Kidney epithelial cell (primary cell): Measurements from ENCODE around the gene BAIAP2L2. TPM values are rescaled to one million over a fixed set of nuclear protein-coding genes. Genes with fewer than 3 reads are reported as not detected.
"Not testable (repeated sequence)": the region's sequence is repeated elsewhere in the genome, so short reads cannot be mapped to it uniquely, and the experiment has no call there.

Experiments
- DNase-seq: peaks from one replicate; pipeline ENCODE4 v3.0.0-alpha.2; 2010; ENCODE audit warnings: low read depth
- H3K27me3 ChIP-seq: 2 replicates; pipeline ENCODE4 v1.6.0; 2011; ENCODE audit warnings: low read length; ENCODE audit not compliant: control insufficient read depth, insufficient read depth
- H3K36me3 ChIP-seq: 2 replicates; pipeline ENCODE4 v1.5.1; 2011; ENCODE audit warnings: low read length; ENCODE audit not compliant: control insufficient read depth, insufficient read depth
- H3K4me3 ChIP-seq: 2 replicates; pipeline ENCODE4 v1.5.1; 2011; ENCODE audit warnings: low read depth, mild to moderate bottlenecking, control low read depth, low read length
- total RNA-seq: library from RNA; depleted of rRNA; stranded (reverse); fragments of >200 nt; gene quantifications from 2 replicates; pipeline ENCODE4 v1.2.3, GENCODE V29; 2015
- TF ChIP-seq, protein P1 (sequence below): IDR thresholded peaks from 2 replicates; pipeline ENCODE4 v1.5.1; 2011; ENCODE audit warnings: mild to moderate bottlenecking, moderate library complexity, low read length, control low read depth, inconsistent platforms; ENCODE audit not compliant: insufficient read depth, poor library complexity, severe bottlenecking

Gene BAIAP2L2
- total RNA-seq, 1 donor from 2014 or later, result 4.1 TPM

DNA sequence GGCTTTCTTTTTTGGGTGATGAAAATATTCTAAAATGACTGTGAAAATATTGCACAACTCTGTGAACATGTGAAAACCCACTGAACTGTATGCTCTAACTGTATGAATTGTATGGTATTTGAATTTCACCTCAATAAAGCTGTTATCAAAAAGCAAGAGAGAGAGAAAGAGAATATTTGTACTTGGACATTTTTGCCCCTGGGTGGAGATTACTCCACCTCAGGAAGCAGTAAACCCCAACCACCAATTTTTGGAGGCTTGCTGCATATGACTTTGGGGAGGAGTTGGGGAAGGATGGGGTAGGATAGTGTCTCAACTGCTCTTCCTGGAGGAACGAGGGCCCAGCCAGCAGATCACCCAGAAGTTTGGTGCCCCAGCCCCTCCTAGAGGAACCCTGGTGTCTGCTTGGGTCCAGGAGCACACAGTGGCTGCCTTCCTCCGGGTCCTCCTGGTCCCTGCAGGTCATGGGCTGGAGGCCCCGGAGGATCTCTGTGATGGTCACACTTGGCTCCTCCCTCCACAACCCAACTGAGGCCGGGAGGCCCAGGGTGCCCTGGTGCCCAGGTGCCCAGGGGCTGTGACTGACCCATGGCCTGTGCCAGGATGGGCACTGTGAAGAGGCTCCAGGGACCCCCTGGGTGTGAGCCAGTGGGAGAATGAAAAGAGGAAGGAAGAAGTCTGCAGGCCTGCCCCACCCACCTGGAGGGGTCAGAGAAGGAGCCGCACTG is 68.6 kb downstream of the BAIAP2L2 start:
- TF ChIP-seq, protein P1, sequence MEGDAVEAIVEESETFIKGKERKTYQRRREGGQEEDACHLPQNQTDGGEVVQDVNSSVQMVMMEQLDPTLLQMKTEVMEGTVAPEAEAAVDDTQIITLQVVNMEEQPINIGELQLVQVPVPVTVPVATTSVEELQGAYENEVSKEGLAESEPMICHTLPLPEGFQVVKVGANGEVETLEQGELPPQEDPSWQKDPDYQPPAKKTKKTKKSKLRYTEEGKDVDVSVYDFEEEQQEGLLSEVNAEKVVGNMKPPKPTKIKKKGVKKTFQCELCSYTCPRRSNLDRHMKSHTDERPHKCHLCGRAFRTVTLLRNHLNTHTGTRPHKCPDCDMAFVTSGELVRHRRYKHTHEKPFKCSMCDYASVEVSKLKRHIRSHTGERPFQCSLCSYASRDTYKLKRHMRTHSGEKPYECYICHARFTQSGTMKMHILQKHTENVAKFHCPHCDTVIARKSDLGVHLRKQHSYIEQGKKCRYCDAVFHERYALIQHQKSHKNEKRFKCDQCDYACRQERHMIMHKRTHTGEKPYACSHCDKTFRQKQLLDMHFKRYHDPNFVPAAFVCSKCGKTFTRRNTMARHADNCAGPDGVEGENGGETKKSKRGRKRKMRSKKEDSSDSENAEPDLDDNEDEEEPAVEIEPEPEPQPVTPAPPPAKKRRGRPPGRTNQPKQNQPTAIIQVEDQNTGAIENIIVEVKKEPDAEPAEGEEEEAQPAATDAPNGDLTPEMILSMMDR, result no peak
- no peaks in the 10 kb centered on the region for H3K36me3 ChIP-seq
- H3K4me3 ChIP-seq, result no peak overlapping the region
- DNase-seq, result no peak
- H3K27me3 ChIP-seq, result peaks cover 2% of the 10 kb centered on the region

GRCh38 chr22:38040953-38041759 is 69.3 kb downstream of the BAIAP2L2 start:
- no peak for DNase-seq
- Histone ChIP-seq H3K36me3 (no peaks in the 10 kb centered on the region), H3K27me3 (peaks cover 2% of the 10 kb centered on the region), H3K4me3 (no peak overlapping the region)
- TF ChIP-seq, protein P1, result no peak

DNA sequence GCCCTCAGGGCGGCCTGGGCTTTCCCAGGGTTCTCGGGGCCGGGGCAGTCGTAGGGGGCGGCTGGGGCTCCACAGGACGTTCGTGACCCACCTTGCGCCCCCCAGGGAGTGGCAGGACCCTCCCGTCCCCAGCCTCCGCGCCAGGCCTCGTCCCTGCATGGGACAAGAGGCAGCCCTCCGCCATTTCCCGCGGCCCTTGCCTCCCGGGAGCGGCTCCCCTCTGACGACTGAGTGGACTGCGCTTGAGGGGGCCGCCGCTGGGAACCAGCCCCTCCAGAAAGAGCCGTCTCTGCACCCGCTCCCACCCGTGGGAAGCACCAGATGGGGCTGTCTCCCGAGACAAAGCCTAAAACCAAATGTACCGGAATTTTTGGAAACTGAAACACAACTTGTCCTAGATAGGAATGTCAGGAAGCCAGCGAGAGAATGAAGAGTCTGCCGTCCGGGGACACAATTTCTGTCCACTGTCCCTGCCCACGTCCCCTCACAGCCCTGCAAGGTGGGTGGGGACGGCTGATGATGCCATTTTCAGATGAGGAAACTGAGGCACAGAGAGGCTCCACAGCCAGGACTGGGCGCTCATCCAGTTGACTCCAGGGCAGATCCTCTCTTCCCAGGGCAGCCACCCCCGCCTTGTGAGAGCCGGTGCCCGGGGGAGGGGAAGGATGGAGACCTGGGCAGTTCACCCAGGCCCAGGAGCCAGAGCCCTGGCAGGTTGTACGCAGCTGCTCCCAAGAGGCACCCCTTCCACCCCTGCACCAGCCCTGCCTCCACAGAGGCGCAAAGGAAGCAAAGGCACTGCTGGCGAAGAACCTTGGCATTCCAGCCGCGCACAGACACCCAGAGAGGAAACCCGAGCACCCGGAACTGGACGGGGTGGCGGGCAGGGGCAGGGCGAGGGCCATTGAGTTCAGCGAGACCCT is 71.3 kb downstream of the BAIAP2L2 start:
- Histone ChIP-seq H3K4me3 (no peak overlapping the region), H3K36me3 (no peaks in the 10 kb centered on the region), H3K27me3 (peaks cover 2% of the 10 kb centered on the region)
- DNase-seq, result no peak
- TF ChIP-seq, protein P1, result no peak

DNA sequence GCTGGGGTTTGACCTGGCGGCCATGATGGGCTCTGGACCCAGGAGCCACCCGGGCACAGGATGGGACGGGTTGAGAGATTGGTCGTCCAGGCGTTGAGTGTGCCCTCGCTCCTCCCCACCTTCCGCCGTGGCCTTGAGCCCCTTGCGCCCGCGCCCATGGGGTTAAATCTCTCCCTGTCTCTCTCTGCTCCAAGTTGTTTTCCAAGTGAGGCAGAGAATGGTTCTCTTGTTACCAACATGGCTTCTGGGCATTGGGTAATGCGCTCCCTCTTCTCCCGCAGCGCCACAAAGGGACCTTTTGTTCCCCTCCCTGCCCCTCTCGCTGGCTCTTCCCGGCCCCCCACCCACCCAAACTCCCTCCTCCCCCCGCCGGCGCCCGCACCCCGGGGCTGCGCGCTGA is 72.1 kb downstream of the BAIAP2L2 start:
- H3K27me3 ChIP-seq, result peaks cover 2% of the 10 kb centered on the region
- DNase-seq, result no peak
- no peaks in the 10 kb centered on the region for H3K36me3 ChIP-seq
- TF ChIP-seq, protein P1, result no peak
- H3K4me3 ChIP-seq, result no peak overlapping the region

- not testable (repeated sequence) for H3K27me3 ChIP-seq, DNase-seq, H3K36me3 ChIP-seq, H3K4me3 ChIP-seq
These were observed 72.9 kb downstream of the BAIAP2L2 start for GRCh38 chr22:38037367-38038150.
